PC-3 (cell line): ENCODE data around the gene CRTC1.

Source experiments
- EZH2 ChIP-seq: fragments of 300-600 bp; sonication (generic); IDR thresholded peaks from one replicate; pipeline ENCODE4 v1.6.1; 2017; ENCODE audit warnings: antibody characterized with exemption, mild to moderate bottlenecking, low read length; ENCODE audit not compliant: unreplicated experiment
- TF ChIP-seq, protein P1 (sequence below): fragments of 300-600 bp; sonication (generic); conservative IDR thresholded peaks from 2 replicates; pipeline ENCODE4 v1.5.1; 2017; ENCODE audit warnings: antibody characterized with exemption, low read depth, mild to moderate bottlenecking, low read length

- TF ChIP-seq, protein P1, sequence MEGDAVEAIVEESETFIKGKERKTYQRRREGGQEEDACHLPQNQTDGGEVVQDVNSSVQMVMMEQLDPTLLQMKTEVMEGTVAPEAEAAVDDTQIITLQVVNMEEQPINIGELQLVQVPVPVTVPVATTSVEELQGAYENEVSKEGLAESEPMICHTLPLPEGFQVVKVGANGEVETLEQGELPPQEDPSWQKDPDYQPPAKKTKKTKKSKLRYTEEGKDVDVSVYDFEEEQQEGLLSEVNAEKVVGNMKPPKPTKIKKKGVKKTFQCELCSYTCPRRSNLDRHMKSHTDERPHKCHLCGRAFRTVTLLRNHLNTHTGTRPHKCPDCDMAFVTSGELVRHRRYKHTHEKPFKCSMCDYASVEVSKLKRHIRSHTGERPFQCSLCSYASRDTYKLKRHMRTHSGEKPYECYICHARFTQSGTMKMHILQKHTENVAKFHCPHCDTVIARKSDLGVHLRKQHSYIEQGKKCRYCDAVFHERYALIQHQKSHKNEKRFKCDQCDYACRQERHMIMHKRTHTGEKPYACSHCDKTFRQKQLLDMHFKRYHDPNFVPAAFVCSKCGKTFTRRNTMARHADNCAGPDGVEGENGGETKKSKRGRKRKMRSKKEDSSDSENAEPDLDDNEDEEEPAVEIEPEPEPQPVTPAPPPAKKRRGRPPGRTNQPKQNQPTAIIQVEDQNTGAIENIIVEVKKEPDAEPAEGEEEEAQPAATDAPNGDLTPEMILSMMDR, result no peak
- no peak for TF ChIP-seq EZH2
These were observed 109.9 kb downstream of the CRTC1 start for GRCh38 chr19:18793144-18794028.
